ENCODE measurements around the gene CEACAM7. TPM values are rescaled to one million over a fixed set of nuclear protein-coding genes. Genes with fewer than 3 reads are reported as not detected.

The CEACAM7 gene
- total RNA-seq, 4 donors from 2014 or later: not detected

- Histone ChIP-seq H3K27me3 (no peaks in the 10 kb centered on the region), H3K4me1 (peaks cover 0 to 7% (median 0%) of the 10 kb centered on the region in 4 donors), H3K27ac (peak overlapping the region in 1 of 4 donors; percentile 30), H3K36me3 (no peaks in the 10 kb centered on the region), H3K9me3 (no peaks in the 10 kb centered on the region), H3K4me3 (no peak overlapping the region)
- peak in 1 of 3 donors; percentile 28 for DNase-seq
- no peak for TF ChIP-seq POLR2A (IDR thresholded peaks at IDR 0.05)
- no peak for TF ChIP-seq CTCF (IDR thresholded peaks at IDR 0.05)
These were observed 19.9 kb upstream of the CEACAM7 start for GRCh38 chr19:41707871-41708371.

GRCh38 chr19:41707502-41707812 is 19.4 kb upstream of the CEACAM7 start:
- Histone ChIP-seq H3K27me3 (no peaks in the 10 kb centered on the region), H3K36me3 (no peaks in the 10 kb centered on the region), H3K4me1 (peaks cover 0 to 7% (median 0%) of the 10 kb centered on the region in 4 donors), H3K4me3 (no peak overlapping the region), H3K27ac (peak overlapping the region in 1 of 4 donors; percentile 45), H3K9me3 (no peaks in the 10 kb centered on the region)
- DNase-seq: no peak
- TF ChIP-seq POLR2A (IDR thresholded peaks at IDR 0.05) (no peak), CTCF (IDR thresholded peaks at IDR 0.05) (peak in 2 of 6 experiments; percentile 17 to 24)

GRCh38 chr19:41706741-41707501 is 18.9 kb upstream of the CEACAM7 start:
- Histone ChIP-seq H3K4me3 (peak overlapping the region; percentile 28 to 56 (median 43)), H3K36me3 (no peaks in the 10 kb centered on the region), H3K9me3 (no peaks in the 10 kb centered on the region), H3K27me3 (no peaks in the 10 kb centered on the region), H3K4me1 (peaks cover 0 to 7% (median 0%) of the 10 kb centered on the region in 4 donors), H3K27ac (peak overlapping the region in 2 of 4 donors; percentile 36 to 45)
- TF ChIP-seq POLR2A (IDR thresholded peaks at IDR 0.05): peak in 1 of 2 donors; percentile 17
- TF ChIP-seq CTCF (IDR thresholded peaks at IDR 0.05): peak; percentile 5 to 100 (median 90)
- DNase-seq: peak; percentile 43 to 88 (median 87)

GRCh38 chr19:41705393-41706174 is 17.5 kb upstream of the CEACAM7 start:
- Histone ChIP-seq H3K36me3 (no peaks in the 10 kb centered on the region), H3K9me3 (no peaks in the 10 kb centered on the region), H3K27ac (no peak overlapping the region), H3K4me3 (no peak overlapping the region), H3K27me3 (no peaks in the 10 kb centered on the region), H3K4me1 (peaks cover 0 to 7% (median 0%) of the 10 kb centered on the region in 4 donors)
- DNase-seq: peak in 1 of 3 donors; percentile 46
- no peak for TF ChIP-seq POLR2A (IDR thresholded peaks at IDR 0.05)

- no peaks in the 10 kb centered on the region for H3K36me3 ChIP-seq
- H3K4me3 ChIP-seq: no peak overlapping the region
- H3K27ac ChIP-seq: no peak overlapping the region
- peaks cover 0 to 13% (median 0%) of the 10 kb centered on the region in 4 donors for H3K4me1 ChIP-seq
- no peaks in the 10 kb centered on the region for H3K27me3 ChIP-seq
- TF ChIP-seq POLR2A (IDR thresholded peaks at IDR 0.05): no peak
- TF ChIP-seq CTCF (IDR thresholded peaks at IDR 0.05): no peak
- peak in 1 of 3 donors; percentile 25 for DNase-seq
- no peaks in the 10 kb centered on the region for H3K9me3 ChIP-seq
These were observed 15.7 kb upstream of the CEACAM7 start for GRCh38 chr19:41703602-41704293.

Measured in Peyer's patch (tissue), 4 donors.